ENCODE data around the gene ERCC6L2. TPM values are rescaled to one million over a fixed set of nuclear protein-coding genes. Genes with fewer than 3 reads are reported as not detected.

Gene ERCC6L2
- total RNA-seq, 1 donor from 2014 or later: 74.2 TPM

GRCh38 chr9:95977371-95977770 is 101.9 kb downstream of the ERCC6L2 start:
- DNase-seq (ENCODE audit: low read depth): no peak

GRCh38 chr9:95978106-95978505 is 102.6 kb downstream of the ERCC6L2 start:
- no peak for DNase-seq (ENCODE audit: low read depth)

- peak; percentile 37 for DNase-seq (ENCODE audit: low read depth)
Observed at GRCh38 chr9:95979446-95979845, 104.0 kb downstream of the ERCC6L2 start.

GRCh38 chr9:95980262-95981125 is 105.0 kb downstream of the ERCC6L2 start:
- peak; percentile 49 for DNase-seq (ENCODE audit: low read depth)

GRCh38 chr9:95981761-95982390 is 106.4 kb downstream of the ERCC6L2 start:
- peak; percentile 83 for DNase-seq (ENCODE audit: low read depth)

GRCh38 chr9:95985440-95986055 is 110.1 kb downstream of the ERCC6L2 start:
- peak; percentile 18 for DNase-seq (ENCODE audit: low read depth)

- DNase-seq (ENCODE audit: low read depth): no peak
Observed at GRCh38 chr9:95989297-95989696, 113.8 kb downstream of the ERCC6L2 start.

- no peak for DNase-seq (ENCODE audit: low read depth)
Observed at GRCh38 chr9:95991326-95991725, 115.8 kb downstream of the ERCC6L2 start.

GRCh38 chr9:95992536-95992935 is 117.0 kb downstream of the ERCC6L2 start:
- DNase-seq (ENCODE audit: low read depth): no peak

- DNase-seq (ENCODE audit: low read depth): no peak
Observed at GRCh38 chr9:95993337-95993736, 117.8 kb downstream of the ERCC6L2 start.

GRCh38 chr9:95999390-95999789 is 123.9 kb downstream of the ERCC6L2 start:
- no peak for DNase-seq (ENCODE audit: low read depth)

GRCh38 chr9:96004379-96004778 is 128.9 kb downstream of the ERCC6L2 start:
- no peak for DNase-seq (ENCODE audit: low read depth)

- DNase-seq (ENCODE audit: low read depth): peak; percentile 82
Observed at GRCh38 chr9:96006296-96006879, 130.9 kb downstream of the ERCC6L2 start.

- peak; percentile 87 for DNase-seq (ENCODE audit: low read depth)
Observed at GRCh38 chr9:96006961-96007360, 131.5 kb downstream of the ERCC6L2 start.

- DNase-seq (ENCODE audit: low read depth): peak; percentile 78
Observed at GRCh38 chr9:96008502-96009222, 133.2 kb downstream of the ERCC6L2 start.

GRCh38 chr9:96009223-96009602 is 133.7 kb downstream of the ERCC6L2 start:
- no peak for DNase-seq (ENCODE audit: low read depth)

GRCh38 chr9:96009690-96010472 is 134.4 kb downstream of the ERCC6L2 start:
- DNase-seq (ENCODE audit: low read depth): peak; percentile 64

- DNase-seq (ENCODE audit: low read depth): no peak
Observed at GRCh38 chr9:96014078-96014477, 138.6 kb downstream of the ERCC6L2 start.

GRCh38 chr9:96015876-96016686 is 140.6 kb downstream of the ERCC6L2 start:
- peak; percentile 62 for DNase-seq (ENCODE audit: low read depth)
